GM21367 (cell line): ENCODE data around the gene VDAC1.
"Not testable (repeated sequence)": the region's sequence is repeated elsewhere in the genome, so short reads cannot be mapped to it uniquely, and the experiment has no call there.

Source experiments
- ATAC-seq: cut with Tn5 transposase; IDR thresholded peaks from one replicate; pipeline ENCODE4 v1.9.1; 2021; ENCODE audit not compliant: unreplicated experiment

The VDAC1 gene

DNA sequence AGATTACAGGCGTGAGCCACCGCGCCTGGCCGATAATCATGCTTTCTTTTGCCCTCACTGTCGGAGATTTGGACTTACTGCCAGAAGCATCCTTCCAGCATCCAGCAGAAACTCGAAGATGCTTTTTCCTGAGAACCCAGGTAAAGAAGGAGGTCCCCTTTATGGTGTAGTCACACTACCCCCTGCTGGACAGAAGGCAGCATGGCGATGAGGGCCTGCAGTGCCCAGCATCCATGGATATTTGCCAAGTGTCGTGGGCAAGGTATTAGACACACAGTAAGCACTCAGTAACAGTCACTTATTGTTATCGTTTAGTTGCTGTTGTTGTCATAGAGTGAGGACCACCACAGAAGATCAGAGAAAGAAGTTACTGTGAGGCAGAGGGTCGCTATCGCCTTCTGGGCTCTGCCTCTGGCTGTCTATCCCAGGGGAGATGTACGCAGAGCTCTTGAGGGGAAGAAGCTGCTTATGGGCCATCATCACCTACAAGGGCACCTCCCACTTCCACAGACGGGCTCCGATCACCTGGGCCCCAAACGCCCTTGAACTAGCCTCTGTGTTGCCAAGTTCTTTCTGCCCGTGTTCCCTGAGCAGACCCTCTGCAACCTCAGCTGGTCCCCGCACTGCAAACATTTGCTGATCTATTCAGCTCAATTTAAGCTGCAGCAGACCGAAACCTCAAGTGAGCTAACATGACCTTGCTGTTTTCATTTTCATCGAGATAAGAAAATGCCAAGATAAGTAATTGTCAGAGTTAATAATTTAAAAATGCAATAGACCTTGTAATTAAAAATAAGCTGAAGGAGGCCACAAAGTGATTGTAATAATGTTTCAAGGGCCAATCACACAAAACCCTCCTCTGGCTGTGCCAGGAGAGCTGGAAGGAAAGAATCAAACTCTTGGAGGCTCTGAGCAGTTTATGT, 60.3 kb downstream of the VDAC1 start:
- no peak for ATAC-seq

DNA sequence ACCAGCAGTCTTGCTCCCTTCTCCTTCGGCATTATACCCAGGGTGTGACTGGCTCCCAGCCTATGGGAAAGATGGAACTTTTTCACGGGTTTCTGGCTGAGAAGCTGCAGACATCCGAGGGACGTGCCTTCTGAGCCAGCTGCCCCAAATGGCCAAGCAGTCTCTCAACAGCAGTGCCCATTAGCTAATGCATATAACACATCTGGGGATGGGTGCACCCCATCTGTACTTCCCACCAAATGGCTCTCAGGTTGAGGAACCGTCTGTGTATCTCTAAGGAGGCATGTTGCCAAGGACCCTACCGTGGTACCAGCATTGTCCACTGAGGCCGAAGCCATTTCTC, 61.3 kb downstream of the VDAC1 start:
- ATAC-seq = no peak

GRCh38 chr5:133942614-133943474, 61.9 kb downstream of the VDAC1 start:
- ATAC-seq = no peak

- ATAC-seq = no peak
Observed at GRCh38 chr5:133941456-133942196, 63.1 kb downstream of the VDAC1 start.

- ATAC-seq = no peak
Observed at GRCh38 chr5:133939668-133940067, 65.1 kb downstream of the VDAC1 start.

DNA sequence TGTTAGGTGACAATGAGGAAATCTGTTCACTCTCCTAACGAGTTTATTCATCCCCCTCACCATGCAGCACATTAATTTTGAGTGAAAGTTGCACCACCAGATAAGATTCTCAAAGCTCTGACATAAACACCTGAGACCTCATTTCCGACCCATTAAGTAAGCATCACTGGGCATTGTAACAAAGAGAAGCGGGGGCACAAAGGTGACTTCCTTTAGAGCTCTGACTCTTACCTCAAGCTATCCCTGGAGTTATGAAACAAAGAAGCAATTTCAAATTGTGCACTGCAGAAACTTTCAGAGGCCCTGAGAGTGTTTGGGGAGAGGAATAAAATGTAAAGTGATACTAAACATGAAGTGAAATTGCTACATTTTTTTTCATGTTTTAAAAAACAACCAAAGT, 65.8 kb downstream of the VDAC1 start:
- ATAC-seq = peak; percentile 45

DNA sequence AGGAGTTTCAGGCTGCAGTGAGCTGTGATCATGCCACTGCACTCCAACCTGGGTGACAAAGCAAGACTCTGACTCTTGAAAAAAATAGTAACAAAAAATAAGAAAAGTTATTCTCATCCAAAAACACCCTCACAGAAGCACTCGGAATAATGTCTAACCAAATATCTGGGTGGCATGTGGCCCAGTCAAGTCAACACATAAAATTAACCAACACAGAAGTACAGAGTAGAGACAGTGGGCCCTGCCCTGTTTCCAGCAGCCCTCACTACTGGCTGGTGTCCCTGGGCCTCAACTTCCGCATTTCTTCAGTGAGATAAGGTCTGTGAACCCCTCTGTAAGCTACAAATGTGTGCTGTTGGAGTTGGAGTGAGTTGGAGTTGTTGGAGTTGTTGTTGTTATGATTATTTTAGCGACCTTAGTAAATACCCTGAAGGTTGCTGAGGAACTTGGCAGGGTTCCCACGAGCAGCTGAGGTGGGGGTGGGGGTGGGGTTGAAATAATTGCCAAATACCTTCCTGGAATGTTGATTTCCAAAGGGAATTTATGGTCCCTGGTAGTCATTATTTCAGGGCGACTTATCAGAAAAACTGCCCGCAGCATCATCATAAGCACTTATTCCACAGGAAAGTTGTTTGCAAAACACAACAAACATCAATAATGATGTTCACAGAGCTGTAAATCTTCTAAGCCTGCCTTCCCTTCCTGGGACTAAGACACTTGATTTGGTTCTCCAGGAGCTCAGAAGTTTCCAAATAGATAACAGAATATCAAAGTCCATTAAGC, 66.5 kb downstream of the VDAC1 start:
- ATAC-seq = no peak

DNA sequence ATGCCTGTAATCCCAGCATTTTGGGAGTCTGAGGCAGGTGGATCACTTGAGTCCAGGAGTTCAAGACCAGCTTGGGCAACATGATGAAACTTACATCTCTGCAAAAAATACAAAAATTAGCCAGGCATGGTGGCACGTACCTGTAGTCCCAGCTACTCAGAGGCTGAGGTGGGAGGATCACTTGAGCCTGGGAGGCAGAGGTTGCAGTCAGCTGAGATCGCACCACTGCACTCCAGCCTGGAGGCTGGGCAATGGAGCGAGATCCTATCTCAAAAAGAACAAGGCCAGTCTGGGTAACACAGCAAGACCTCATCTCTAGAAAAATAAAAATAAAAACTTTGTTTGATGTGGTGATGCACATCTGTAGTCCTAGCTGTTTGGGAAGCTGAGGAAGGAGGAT, 67.1 kb downstream of the VDAC1 start:
- ATAC-seq = not testable (repeated sequence)

DNA sequence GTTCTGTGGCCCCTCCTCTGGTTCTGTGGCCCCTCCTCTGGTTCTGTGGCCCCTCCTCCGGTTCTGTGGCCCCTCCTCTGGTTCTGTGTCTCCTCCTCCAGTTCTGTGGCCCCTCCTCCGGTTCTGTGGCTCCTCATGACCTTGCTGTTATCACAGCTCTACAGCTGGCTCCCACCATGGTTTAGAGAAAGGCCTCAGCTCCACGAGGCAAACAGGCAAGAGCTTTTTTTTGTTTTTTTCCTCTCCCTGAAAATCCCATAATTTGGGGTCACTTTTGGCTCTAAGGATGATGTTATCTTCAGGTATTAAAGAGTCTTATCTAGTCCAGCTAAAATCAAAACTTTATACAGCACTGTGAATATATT, 68.1 kb downstream of the VDAC1 start:
- no peak for ATAC-seq

- not testable (repeated sequence) for ATAC-seq
Observed at GRCh38 chr5:133935991-133936650, 68.7 kb downstream of the VDAC1 start.

GRCh38 chr5:133935667-133935940, 69.2 kb downstream of the VDAC1 start:
- no peak for ATAC-seq

DNA sequence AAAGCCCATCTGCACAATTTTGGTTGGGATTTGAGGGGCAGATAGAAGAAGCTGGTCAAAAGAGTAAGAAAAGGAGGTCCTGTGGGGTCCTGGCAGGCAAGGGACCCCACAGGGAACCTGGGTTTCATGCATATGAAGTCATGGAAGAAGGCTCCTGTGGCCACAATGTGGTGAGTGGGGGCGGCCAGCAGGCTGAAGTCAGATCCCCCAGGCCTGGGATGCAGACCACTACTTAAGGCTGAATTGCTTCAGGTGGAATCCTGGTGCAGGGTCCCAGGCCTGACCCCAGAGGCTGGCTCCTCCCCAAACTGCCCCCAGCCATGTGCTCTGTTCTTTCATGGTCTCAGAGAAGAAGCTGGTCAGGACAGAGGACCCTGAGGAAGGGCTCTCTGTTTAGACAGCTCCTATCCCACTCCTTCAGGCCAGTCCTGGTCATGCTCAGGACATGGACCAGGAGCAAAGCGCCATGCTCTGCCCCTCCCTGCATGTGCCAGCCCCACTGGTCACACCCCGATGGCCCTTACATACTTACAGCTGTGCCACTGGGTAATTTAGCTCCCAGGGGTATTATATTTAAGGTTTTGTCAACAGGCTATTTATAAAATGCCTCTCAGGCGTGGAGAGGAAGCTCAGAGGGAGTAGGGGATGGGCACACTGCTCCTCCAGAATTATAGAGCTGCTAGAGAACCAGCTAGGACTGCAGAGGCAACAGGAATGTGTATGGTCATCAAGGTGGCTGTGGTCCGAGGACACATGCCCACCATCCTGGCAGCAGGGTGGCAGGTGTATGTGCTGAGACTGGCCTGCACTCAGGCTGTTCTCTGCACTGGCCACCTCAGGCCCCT, 69.7 kb downstream of the VDAC1 start:
- ATAC-seq = no peak

DNA sequence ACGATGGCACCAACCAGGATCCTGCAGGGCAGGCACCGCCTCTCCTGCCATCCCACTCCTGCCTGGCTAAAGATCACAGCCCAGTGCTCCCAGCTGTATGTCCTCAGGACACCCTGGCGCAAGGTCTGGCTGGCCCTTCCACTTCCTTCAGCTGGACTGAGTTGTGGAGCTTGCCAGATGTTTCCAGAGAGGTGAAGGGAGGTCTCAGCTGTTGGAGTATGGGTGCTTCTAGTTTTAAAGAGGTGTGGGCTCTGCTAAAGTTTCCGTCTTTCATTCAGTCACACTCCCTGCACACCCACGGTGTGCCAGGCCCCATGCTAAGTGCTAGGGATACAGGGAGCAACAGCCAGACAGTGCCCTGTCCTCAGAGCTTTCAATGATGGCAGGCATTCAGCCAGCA, 70.5 kb downstream of the VDAC1 start:
- no peak for ATAC-seq

GRCh38 chr5:133933670-133934295, 71.0 kb downstream of the VDAC1 start:
- no peak for ATAC-seq

DNA sequence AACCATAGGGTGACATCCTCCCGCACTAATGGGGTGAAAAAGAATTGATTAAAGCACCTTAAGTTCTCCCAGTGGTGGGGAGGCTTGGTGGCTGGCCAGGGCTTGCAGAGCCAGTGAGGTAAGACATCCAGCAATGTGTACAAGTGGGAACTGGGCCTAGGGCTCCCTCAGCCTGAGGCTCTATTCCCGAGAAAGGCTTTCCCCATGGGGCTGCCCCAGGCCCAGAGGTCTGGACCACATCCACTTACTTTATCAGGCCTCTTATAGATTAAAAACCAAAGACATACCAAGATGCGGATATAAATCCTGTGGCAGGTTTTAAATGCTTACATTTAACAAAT, 71.6 kb downstream of the VDAC1 start:
- no peak for ATAC-seq

- no peak for ATAC-seq
Observed at GRCh38 chr5:133932441-133933168, 72.2 kb downstream of the VDAC1 start.

- ATAC-seq = no peak
Observed at GRCh38 chr5:133931546-133931945, 73.2 kb downstream of the VDAC1 start.

- no peak for ATAC-seq
Observed at GRCh38 chr5:133930813-133931090, 74.0 kb downstream of the VDAC1 start.
